B cell (primary cell): Measurements from ENCODE around the gene CTNND1. TPM values are rescaled to one million over a fixed set of nuclear protein-coding genes. Genes with fewer than 3 reads are reported as not detected.
"Not testable (repeated sequence)": the region's sequence is repeated elsewhere in the genome, so short reads cannot be mapped to it uniquely, and the experiment has no call there.

Experiments
- ATAC-seq: fragments of 200-7000 bp; cut with Tn5 transposase; one replicate; pipeline ENCODE4 v1.10.0; 2021; ENCODE audit warnings: low read depth, mild to moderate bottlenecking, moderate number of reproducible peaks, moderate library complexity
- CTCF ChIA-PET: fragments of 350-600 bp; sonication (Branson Sonifier 250); formaldehyde crosslinking; loops from one replicate; lab custom pipeline; 2021; ENCODE audit warnings: antibody characterized with exemption, inconsistent platforms; lab: Charles Lee
- POLR2A ChIA-PET: fragments of 350-600 bp; sonication (Branson Sonifier 250); formaldehyde crosslinking; loops from one replicate; lab custom pipeline; 2021; ENCODE audit warnings: antibody characterized with exemption; lab: Charles Lee
- DNase-seq: peaks from one replicate; pipeline ENCODE4 v3.0.0; 2013
- H2AFZ ChIP-seq: 2 replicates; pipeline ENCODE4 v1.6.1; 2012; ENCODE audit warnings: mild to moderate bottlenecking, low read depth, low read length; ENCODE audit not compliant: insufficient read depth, poor library complexity, severe bottlenecking
- H3K27ac ChIP-seq, 2 donors: 1 replicate in 1 of 2; 2 replicates in 1 of 2; pipeline ENCODE4 v1.5.1; 2012 to 2013; ENCODE audit warnings: low read length in 2 of 2, mild to moderate bottlenecking in 2 of 2, moderate library complexity in 1 of 2
- H3K27me3 ChIP-seq, 4 experiments: fragments of 200-600 bp in 1 of 4; sonication (generic) in 1 of 4; replicated peaks in 1 of 4; 1 replicate in 2 of 4; 2 replicates in 2 of 4; pipeline versions ENCODE4 v1.6.1 to v1.7.0; 2013 to 2016; ENCODE audit warnings: low read length in 3 of 4, mild to moderate bottlenecking in 2 of 4, mixed read lengths in 1 of 4, moderate library complexity in 1 of 4; ENCODE audit not compliant: insufficient read depth in 4 of 4, control insufficient read depth in 3 of 4; ENCODE audit errors: control extremely low read depth in 1 of 4
- H3K36me3 ChIP-seq, 2 experiments: replicated peaks in 1 of 2; 1 replicate in 1 of 2; 2 replicates in 1 of 2; pipeline versions ENCODE4 v1.6.1 to v1.7.1; 2013; ENCODE audit warnings: low read length in 1 of 2; ENCODE audit not compliant: insufficient read depth in 2 of 2, control insufficient read depth in 1 of 2; ENCODE audit errors: control extremely low read depth in 1 of 2, extremely low read depth in 1 of 2
- H3K4me1 ChIP-seq, 2 donors: fragments of 200-600 bp in 1 of 2; sonication (generic) in 1 of 2; 1 replicate in 1 of 2; 2 replicates in 1 of 2; pipeline versions ENCODE4 v1.5.1 to v1.6.1; 2013 to 2017; ENCODE audit warnings: low read length in 2 of 2; ENCODE audit not compliant: control insufficient read depth in 2 of 2, insufficient read depth in 2 of 2
- H3K4me2 ChIP-seq: replicated peaks from 2 replicates; pipeline ENCODE3; 2012; ENCODE audit warnings: mild to moderate bottlenecking, low read depth, low read length; ENCODE audit not compliant: poor library complexity, severe bottlenecking
- H3K4me3 ChIP-seq, 5 experiments: fragments of 200-600 bp in 1 of 5; sonication (generic) in 1 of 5; 1 replicate in 3 of 5; 2 replicates in 2 of 5; pipeline versions ENCODE4 v1.5.1 to v1.7.0; 2011 to 2016; ENCODE audit warnings: low read length in 4 of 5, mild to moderate bottlenecking in 4 of 5, low read depth in 2 of 5, control low read depth in 1 of 5, moderate library complexity in 1 of 5; ENCODE audit not compliant: insufficient read depth in 1 of 5; ENCODE audit errors: control extremely low read depth in 1 of 5, extremely low read depth in 1 of 5
- H3K79me2 ChIP-seq: fragments of 200-600 bp; sonication (generic); one replicate; pipeline ENCODE4 v1.6.0; 2016; ENCODE audit warnings: low read length; ENCODE audit not compliant: control insufficient read depth, insufficient read depth
- H3K9ac ChIP-seq: fragments of 200-600 bp; sonication (generic); 2 replicates; pipeline ENCODE4 v1.6.1; 2017; ENCODE audit warnings: mild to moderate bottlenecking, low read length, moderate library complexity
- H3K9me3 ChIP-seq, 3 donors: one replicate each; pipeline versions ENCODE4 v1.6.1 to v1.7.1; 2013; ENCODE audit warnings: low read length in 2 of 3; ENCODE audit not compliant: control insufficient read depth in 2 of 3, insufficient read depth in 1 of 3; ENCODE audit errors: control extremely low read depth in 1 of 3
- H4K20me1 ChIP-seq: 2 replicates; pipeline ENCODE4 v1.6.0; 2012; ENCODE audit warnings: mild to moderate bottlenecking, low read length; ENCODE audit not compliant: insufficient read depth, control insufficient read depth, poor library complexity, severe bottlenecking
- H3K27ac Mint-ChIP-seq: one replicate; pipeline ENCODE4 v1.8.0; 2021; ENCODE audit warnings: mixed read lengths
- H3K27me3 Mint-ChIP-seq: one replicate; pipeline ENCODE4 v1.8.0; 2021; ENCODE audit warnings: mixed read lengths
- H3K4me1 Mint-ChIP-seq: one replicate; pipeline ENCODE4 v1.8.0; 2021; ENCODE audit warnings: mixed read lengths
- H3K4me3 Mint-ChIP-seq: one replicate; pipeline ENCODE4 v1.8.0; 2021; ENCODE audit warnings: mixed read lengths
- H3K9me3 Mint-ChIP-seq: one replicate; pipeline ENCODE4 v1.8.0; 2022; ENCODE audit warnings: mixed read lengths; ENCODE audit not compliant: insufficient read depth
- CTCF ChIP-seq: fragments of 200-600 bp; IDR thresholded peaks from one replicate; pipeline ENCODE4 v1.8.0; 2022; ENCODE audit warnings: antibody characterized with exemption, mild to moderate bottlenecking
- EZH2 ChIP-seq: IDR thresholded peaks from 2 replicates; pipeline ENCODE4 v1.6.1; 2012; ENCODE audit warnings: borderline replicate concordance, low read depth, mild to moderate bottlenecking, moderate library complexity, low read length; ENCODE audit not compliant: insufficient read depth, poor library complexity, severe bottlenecking
- WGBS: methylation state at CpG from one replicate; pipeline ENCODE4 v1.1.5; 2013; ENCODE audit warnings: missing lambda C conversion rate; ENCODE audit not compliant: insufficient coverage; 5-methylcytosine and 5-hydroxymethylcytosine counted together
- intact Hi-C: fragments of 100-400 bp; cut with micrococcal nuclease; formaldehyde crosslinking; loops from one replicate; pipeline ENCODE4 v1.10.0; 2022
- polyA plus RNA-seq: library from polyadenylated mRNA; depleted of rRNA; stranded (reverse); fragments of >200 nt; gene quantifications from 2 replicates; pipeline ENCODE4 v1.2.3, GENCODE V29; 2012
- total RNA-seq, 2 donors: library from RNA; stranded (reverse); fragments of 120-200 nt in 1 of 2; gene quantifications; 1 replicate in 1 of 2; 2 replicates in 1 of 2; pipeline versions ENCODE4 v1.2.3 to v1.2.4, GENCODE V29; 2013 to 2022

CTNND1 gene
- total and polyA plus RNA-seq, 2 donors (not counting 1 experiment from before 2014, with no cell fraction given), result 12.1 to 54.4 TPM

- DNase-seq, result no peak
- H3K36me3 ChIP-seq, result no peaks in the 10 kb centered on the region
- H3K27me3 Mint-ChIP-seq, result peaks cover 13% of the 10 kb centered on the region
- no peak overlapping the region for H3K4me3 Mint-ChIP-seq
- ATAC-seq, result no peak
- no peak overlapping the region for H3K27ac Mint-ChIP-seq
- WGBS, result no CpG with 5 or more reads among the region's 1 CpG
- no peaks in the 10 kb centered on the region for H3K9me3 Mint-ChIP-seq
- intact Hi-C loops, result no loop called here
- no peaks in the 10 kb centered on the region for H4K20me1 ChIP-seq
- no peaks in the 10 kb centered on the region for H3K4me1 Mint-ChIP-seq
- H3K9ac ChIP-seq, result no peak overlapping the region
- H2AFZ ChIP-seq, result no peak overlapping the region
- H3K9me3 ChIP-seq, result no peaks in the 10 kb centered on the region
- no peak overlapping the region for H3K4me2 ChIP-seq
- ChIA-PET CTCF (interaction anchor here (0.5 kb wide), 1 partner anchor 129 kb away, joined by 3 read pairs; no protein-coding TSS in a partner anchor), POLR2A (no interaction called here)
- H3K79me2 ChIP-seq, result no peaks in the 10 kb centered on the region
- no peak overlapping the region for H3K27ac ChIP-seq
- TF ChIP-seq CTCF (no peak), EZH2 (no peak)
- no peaks in the 10 kb centered on the region for H3K27me3 ChIP-seq
- no peak overlapping the region for H3K4me3 ChIP-seq
- H3K4me1 ChIP-seq, result no peaks in the 10 kb centered on the region
These were observed 62.3 kb downstream of the CTNND1 start for GRCh38 chr11:57823859-57824258.

GRCh38 chr11:57834852-57835251 lies 73.2 kb downstream of the CTNND1 start:
- Histone ChIP-seq H3K27me3 (peaks cover 0 to 23% (median under 1%) of the 10 kb centered on the region in 4 experiments), H4K20me1 (no peaks in the 10 kb centered on the region), H3K4me2 (no peak overlapping the region), H3K9ac (no peak overlapping the region), H2AFZ (no peak overlapping the region), H3K9me3 (peaks cover 0 to 3% (median 2%) of the 10 kb centered on the region in 3 donors), H3K4me1 (no peaks in the 10 kb centered on the region), H3K36me3 (no peaks in the 10 kb centered on the region), H3K27ac (no peak overlapping the region), H3K79me2 (no peaks in the 10 kb centered on the region), H3K4me3 (no peak overlapping the region)
- POLR2A ChIA-PET, result no interaction called here
- Mint-ChIP-seq H3K4me3 (no peak overlapping the region), H3K4me1 (no peaks in the 10 kb centered on the region), H3K27ac (no peak overlapping the region), H3K27me3 (peaks cover 38% of the 10 kb centered on the region), H3K9me3 (no peaks in the 10 kb centered on the region)
- TF ChIP-seq EZH2 (no peak), CTCF (no peak)
- intact Hi-C loops, result no loop called here
- CTCF ChIA-PET, result no interaction called here
- DNase-seq (no peak), ATAC-seq (no peak)
- no CpG with 5 or more reads among the region's 1 CpG for WGBS

GRCh38 chr11:57838609-57839008 lies 77.0 kb downstream of the CTNND1 start:
- H3K4me1 Mint-ChIP-seq, H3K4me3 ChIP-seq, POLR2A ChIA-PET, H3K4me2 ChIP-seq, H3K4me1 ChIP-seq, H3K36me3 ChIP-seq, intact Hi-C loops, H3K4me3 Mint-ChIP-seq, DNase-seq, H3K27ac Mint-ChIP-seq, H3K9me3 ChIP-seq, H3K79me2 ChIP-seq, CTCF ChIA-PET, H4K20me1 ChIP-seq, H2AFZ ChIP-seq, ATAC-seq, H3K27ac ChIP-seq, H3K9ac ChIP-seq, H3K9me3 Mint-ChIP-seq: not testable (repeated sequence)
- no CpG with 5 or more reads among the region's 3 CpGs for WGBS
- H3K27me3 ChIP-seq, result peaks cover 0 to 21% (median 3%) of the 10 kb centered on the region in 4 experiments
- peaks cover 21% of the 10 kb centered on the region for H3K27me3 Mint-ChIP-seq
